T-helper 2 cell treated with Interferon-gamma antibody and Interleukin-4, amounts not matched to agents 100 ng/mL and 5 ng/mL, for 36 hours (primary cell): ENCODE results near the gene EFNA2. TPM values are rescaled to one million over a fixed set of nuclear protein-coding genes. Genes with fewer than 3 reads are reported as not detected.

Experiments
- intact Hi-C: fragments of 100-400 bp; cut with micrococcal nuclease; formaldehyde crosslinking; loops from one replicate; pipeline ENCODE4 v1.15.1; 2023
- total RNA-seq: library from RNA; stranded (reverse); gene quantifications from 2 replicates; pipeline ENCODE4 v1.2.3, GENCODE V29; 2022

Gene EFNA2
- total RNA-seq, 1 donor from 2014 or later, result not detected

DNA sequence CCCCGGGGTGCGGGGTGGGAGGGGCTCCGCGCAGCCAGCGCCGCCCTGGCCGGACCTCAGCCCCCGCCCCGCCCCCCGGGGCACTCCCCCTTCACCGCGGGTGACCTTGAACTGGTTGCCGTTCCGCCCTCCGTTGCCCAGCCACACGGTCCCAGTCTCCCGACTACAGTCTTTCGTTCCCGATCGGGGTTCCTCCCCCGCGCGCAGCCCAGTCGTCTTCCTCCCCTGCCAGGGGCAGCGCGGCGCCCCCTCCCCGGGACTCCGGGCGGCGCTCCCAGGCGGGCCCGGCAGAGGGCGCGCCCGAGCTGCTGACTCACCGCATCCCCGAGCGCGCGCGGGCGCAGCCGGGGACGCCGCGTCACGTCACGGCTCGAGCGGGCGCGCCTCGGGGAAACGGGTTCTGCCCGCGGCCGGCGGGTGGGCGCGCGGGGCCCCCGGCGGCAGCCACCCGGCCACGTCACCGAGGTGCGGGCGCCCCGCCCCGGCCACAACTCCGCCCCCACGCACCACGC lies 36.8 kb upstream of the EFNA2 start:
- intact Hi-C loops, result loop anchor here (1.0 to 5.0 kb wide), 3 partner anchors 10 to 222 kb away; partner anchors contain the start of genes CIRBP and CNN2

DNA sequence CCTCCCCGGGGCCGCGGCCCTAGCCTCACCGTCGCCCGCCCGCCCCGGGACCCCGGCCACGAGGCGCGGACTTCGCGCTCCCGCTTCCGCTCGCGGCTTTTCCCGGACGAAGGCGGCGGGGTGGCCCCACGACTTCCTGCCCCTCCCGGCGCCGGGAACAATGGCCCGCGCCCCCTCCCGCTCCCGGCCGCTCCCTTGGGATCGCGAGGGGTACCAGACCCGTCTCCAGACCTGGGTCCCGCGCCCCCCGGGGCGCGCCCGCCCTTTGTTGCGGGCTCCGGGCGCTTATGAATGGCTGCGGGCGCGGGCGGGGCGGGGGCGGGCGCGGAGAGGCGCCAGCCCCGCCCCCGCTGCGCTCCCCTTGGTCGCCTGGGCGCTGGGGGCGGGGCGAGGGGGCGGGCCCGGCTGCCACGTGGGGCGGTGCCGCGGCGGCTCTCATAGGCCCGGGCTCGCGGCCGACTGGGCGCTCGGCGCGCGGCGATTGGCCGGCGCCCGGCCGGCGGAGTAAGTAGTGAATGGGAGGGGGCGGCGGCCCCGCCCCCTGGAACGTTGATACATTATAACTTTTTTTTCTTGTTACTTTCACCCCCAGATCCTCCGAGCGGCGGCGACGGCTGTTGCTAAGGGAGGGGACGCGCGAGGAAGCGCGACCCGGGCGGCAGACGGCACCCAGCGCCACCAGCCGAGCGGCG lies 36.2 kb upstream of the EFNA2 start:
- intact Hi-C loops, result loop anchor here (1.0 to 5.0 kb wide), 3 partner anchors 10 to 222 kb away; partner anchors contain the start of genes CIRBP and CNN2

DNA sequence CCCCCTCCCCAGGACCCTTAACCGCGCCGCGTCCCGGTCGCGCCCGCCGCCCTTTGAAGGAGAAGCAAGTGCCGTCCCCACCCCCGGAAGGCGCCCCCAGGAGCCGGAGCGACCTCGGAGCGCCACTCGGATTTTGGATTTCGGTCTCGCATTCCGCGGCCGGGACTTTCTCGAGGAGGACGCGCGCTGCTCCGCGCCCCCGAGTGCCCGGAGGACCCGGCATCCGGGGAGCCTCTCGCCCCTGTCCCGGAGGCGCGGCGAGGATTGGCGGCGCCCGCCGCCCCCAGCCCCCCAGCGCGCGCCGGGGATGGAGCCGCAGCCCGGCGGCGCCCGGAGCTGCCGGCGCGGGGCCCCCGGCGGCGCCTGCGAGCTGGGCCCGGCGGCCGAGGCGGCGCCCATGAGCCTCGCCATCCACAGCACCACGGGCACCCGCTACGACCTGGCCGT lies 35.7 kb upstream of the EFNA2 start:
- intact Hi-C loops, result loop anchor here (1.0 to 5.0 kb wide), 4 partner anchors 9 to 223 kb away; partner anchors contain the start of genes CIRBP and CNN2

DNA sequence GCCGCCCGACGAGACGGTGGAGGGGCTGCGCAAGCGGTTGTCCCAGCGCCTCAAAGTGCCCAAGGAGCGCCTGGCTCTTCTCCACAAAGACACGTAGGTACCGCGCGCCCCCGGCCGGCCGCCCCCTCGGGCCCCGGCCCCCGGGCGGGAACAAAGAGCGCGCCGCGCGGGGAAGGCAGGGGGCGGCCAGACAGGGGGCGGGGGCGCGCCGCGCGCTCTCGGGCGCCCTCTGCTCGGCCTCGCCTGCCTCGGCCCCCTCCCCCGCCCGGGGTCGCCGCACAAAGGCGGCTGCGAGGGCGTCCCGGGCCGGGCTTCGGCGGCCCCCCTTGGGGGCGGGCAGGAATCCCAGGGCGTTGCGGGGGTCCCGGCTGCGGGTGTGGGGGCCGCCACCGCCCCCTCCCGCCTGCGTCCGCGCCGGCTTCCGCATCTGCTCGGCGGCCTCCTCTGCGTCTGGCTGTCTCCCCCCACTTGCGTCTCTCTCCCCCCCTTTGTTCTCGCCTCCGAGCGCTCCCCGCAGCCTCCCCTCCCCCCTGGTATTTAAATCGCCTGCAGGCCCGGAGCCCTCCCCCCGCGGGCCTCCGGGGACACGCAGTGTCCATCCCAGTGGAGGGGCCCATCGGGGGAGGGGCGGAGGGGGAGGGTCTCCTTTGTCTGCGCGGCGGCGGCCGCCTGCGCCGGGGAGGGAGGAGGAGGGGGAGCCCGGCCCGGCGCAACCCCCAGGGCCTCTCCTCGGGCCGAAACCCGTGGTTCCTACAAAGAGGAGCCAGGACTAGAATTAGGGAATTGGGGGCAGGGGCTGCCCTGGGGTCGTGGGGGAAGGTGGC lies 35.0 kb upstream of the EFNA2 start:
- intact Hi-C loops, result loop anchor here (5.0 kb wide), 1 partner anchor 213 kb away; no protein-coding TSS in a partner anchor

DNA sequence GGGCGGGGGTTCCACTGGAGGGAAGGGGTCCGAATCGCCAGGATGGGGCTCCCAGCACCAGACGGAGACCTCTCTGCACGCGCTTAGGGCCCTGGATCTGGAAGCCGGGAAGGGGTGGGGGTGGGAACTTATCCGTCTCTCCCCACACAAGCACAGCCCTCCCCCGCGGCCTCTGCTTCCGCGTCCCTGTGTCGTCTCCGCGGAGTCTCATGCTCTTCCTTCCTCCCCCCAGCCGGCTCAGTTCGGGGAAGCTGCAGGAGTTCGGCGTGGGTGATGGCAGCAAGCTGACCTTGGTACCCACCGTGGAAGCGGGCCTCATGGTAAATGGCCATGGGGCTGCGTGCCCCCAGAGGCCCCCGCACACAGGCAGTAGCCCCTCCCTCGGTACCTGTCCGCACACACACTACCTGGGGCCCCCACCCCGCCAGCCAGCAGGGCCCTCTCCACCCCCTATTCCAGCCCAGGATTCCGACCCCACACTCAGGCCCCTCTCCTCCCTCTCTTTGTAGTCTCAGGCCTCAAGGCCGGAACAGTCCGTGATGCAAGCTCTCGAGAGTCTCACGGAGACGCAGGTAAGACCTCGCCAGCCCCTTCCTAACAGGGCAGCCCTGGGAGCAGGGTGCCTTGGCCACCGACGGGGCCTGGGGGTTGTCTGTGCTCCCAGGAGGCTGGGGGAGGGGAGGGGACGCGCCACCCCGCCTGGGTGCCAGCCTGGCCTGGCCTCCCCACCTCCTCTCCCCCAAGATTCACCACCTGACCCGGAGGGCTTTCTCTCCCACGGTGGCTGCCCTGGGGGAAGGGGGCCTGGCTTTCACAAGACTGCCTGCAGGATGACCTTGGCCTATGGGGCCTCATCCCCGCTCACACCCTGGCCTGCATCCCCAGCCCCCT lies 34.1 kb upstream of the EFNA2 start:
- intact Hi-C loops, result loop anchor here (5.0 kb wide), 1 partner anchor 214 kb away; no protein-coding TSS in a partner anchor

DNA sequence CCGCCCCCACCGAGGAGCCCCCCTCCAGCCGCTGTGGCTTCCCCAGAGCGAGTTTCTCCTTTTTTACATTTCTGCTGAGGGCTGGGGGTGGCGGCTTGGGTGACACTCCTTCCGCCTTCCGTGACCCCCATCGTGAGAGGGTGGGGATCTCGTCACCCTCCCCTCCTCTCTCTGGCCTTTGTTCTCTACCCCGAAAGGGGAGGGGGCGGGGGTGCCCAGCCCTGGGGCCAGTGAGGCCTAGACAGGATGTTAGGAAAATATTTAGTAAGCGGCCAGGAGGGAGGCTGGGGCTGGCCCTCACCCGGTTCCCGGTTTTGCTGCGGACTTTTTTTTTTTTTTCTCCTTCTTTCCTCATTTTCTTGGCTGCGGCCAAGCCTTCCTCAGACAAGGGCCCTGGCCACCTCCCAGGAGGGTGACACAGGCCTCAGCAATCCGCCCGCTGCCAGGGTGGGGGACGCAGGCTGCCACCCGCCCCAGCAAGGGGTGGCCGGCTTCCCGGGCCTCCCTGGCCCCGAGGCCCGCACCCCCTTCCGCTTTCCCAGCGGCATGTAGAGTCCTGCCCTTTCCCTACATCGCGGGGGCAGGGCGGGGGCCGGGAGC lies 33.4 kb upstream of the EFNA2 start:
- intact Hi-C loops, result loop anchor here (5.0 kb wide), 1 partner anchor 215 kb away; no protein-coding TSS in a partner anchor

DNA sequence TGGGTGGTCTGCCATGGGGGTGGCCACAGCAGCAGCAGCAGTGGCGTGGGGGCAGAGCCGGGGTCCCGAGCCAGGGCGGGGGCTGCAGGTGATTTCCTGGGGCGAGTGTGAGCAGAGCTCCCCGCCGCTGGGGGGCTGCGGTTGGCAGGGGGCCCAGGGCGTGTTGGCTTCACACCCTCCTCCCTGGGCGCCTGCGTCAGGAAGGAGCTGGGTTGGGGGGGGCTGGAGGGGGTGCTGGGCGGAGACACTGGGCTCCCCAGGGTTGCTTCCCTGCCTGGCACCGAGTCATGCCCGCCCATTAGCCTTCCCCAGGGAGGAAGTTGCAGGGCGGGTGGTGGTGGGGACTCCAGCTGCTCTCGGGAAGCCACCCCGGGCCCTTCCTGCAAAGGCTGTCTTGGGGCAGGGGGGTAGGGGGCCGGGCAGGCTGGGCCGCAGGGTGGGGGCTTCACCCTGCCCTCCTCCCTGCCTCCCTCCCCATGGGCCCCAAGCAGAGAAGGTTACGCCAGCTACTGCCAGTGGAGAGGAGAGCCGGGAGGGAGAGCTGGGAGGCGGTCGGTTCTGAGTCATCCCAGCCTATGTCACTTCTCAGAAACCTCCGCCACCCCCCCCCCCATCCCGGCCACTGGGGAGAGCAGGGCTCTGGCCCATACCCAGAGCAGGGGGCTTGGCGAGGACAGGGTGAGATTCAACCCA lies 32.7 kb upstream of the EFNA2 start:
- intact Hi-C loops, result loop anchor here (5.0 kb wide), 1 partner anchor 216 kb away; no protein-coding TSS in a partner anchor

DNA sequence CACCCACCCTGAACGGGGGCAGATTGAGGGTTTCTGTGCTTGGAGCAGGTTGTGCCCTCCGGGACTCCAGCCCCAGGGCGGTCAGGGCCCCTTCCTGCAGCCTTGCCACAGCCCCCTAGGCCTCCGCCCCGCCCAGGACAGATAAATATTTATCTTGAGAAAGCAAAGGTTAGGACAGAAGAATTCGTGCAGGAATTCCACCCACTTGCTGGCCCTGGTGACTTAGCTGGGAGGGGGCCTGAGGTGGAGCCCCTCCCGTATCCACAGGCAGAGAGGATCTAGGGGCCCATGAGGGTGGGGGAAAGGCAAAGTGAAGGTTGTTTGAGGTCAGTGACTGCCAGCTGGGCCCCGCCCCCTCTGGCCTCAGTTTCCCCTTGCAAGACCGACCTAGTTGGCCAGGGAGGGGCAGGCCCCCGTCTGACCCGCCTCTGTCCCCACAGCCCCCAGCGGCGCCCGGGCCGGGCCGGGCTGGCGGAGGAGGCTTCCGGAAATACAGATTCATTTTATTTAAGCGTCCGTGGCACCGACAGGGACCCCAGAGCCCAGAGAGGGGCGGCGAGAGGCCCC lies 32.1 kb upstream of the EFNA2 start:
- intact Hi-C loops, result loop anchor here (5.0 kb wide), 1 partner anchor 216 kb away; no protein-coding TSS in a partner anchor

DNA sequence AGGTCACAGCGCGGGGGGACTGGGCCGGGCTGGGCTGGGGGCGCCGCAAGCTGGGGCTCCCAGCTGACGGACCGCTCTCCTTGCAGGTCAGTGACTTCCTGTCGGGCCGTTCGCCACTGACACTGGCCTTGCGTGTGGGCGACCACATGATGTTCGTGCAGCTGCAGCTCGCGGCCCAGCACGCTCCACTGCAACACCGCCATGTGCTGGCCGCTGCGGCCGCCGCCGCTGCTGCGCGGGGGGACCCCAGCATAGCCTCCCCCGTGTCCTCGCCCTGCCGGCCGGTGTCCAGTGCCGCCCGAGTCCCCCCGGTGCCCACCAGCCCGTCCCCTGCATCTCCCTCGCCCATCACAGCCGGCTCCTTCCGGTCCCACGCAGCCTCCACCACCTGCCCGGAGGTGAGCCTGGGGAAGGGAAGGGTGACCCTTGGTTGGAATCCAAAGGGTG lies 31.6 kb upstream of the EFNA2 start:
- intact Hi-C loops, result loop anchor here (5.0 kb wide), 1 partner anchor 217 kb away; no protein-coding TSS in a partner anchor

DNA sequence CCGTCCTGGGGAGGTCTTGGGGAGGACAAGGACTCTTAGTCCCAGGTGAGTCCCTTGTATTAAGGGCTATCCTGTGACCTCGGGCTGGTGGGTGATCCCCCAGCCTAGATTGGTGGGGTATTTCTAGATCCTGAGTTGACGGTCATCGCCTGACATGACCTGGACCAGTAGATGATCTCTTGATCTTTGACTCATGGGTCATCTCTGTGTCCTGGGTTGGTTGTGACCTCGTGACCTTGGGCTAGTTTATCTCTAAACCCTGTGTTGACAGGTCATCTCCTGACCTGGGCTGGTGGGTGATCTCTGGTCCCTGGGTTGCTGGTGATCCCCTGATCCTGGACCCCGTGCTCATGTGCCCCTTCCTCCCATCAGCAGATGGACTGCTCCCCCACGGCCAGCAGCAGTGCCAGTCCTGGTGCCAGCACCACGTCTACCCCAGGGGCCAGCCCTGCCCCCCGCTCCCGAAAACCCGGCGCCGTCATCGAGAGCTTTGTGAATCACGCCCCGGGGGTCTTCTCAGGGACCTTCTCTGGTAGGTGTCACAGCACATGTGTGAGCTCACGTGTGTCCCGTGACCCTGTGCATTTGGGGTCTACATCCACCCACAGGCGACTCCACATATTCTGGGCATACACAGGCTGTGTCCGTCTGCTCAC lies 31.0 kb upstream of the EFNA2 start:
- intact Hi-C loops, result loop anchor here (5.0 kb wide), 1 partner anchor 217 kb away; no protein-coding TSS in a partner anchor

DNA sequence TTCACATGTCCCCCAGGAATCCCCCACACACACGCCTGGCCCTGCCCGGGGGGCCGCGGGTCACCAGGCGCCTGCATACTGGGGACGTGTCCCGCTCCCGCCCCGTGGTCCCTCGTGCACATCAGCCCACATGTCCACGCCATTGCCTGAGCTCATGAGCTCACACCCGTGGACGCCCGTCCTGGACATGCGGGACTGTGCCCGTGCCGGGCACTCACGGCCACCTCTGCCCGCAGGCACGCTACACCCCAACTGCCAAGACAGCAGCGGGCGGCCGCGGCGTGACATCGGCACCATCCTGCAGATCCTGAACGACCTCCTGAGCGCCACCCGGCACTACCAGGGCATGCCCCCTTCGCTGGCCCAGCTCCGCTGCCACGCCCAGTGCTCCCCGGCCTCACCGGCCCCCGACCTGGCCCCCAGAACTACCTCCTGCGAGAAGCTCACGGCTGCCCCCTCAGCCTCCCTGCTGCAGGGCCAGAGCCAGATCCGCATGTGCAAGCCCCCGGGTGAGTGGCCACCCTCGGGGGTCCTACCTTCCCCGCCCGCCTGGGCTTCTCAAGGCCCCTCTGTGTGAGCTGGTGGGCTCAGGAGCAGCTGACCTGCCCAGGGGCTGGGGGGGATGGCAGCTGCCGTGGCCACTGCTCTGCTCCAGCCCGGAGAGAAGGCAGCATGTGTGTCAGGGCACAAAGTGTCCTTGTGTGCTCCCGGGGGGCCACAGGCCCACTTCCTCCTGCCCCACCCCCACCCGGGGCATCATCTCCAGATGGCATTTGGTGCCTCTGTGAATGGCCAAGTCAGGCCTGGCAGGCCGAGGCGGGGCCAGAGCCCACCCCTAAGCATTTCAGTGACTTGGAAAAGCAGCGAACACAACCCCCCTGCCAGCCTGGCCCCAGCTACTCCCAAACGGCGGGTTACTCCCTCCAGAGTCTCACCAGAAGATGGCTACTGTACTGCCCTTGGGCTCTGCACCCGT lies 30.2 kb upstream of the EFNA2 start:
- intact Hi-C loops, result no loop called here

DNA sequence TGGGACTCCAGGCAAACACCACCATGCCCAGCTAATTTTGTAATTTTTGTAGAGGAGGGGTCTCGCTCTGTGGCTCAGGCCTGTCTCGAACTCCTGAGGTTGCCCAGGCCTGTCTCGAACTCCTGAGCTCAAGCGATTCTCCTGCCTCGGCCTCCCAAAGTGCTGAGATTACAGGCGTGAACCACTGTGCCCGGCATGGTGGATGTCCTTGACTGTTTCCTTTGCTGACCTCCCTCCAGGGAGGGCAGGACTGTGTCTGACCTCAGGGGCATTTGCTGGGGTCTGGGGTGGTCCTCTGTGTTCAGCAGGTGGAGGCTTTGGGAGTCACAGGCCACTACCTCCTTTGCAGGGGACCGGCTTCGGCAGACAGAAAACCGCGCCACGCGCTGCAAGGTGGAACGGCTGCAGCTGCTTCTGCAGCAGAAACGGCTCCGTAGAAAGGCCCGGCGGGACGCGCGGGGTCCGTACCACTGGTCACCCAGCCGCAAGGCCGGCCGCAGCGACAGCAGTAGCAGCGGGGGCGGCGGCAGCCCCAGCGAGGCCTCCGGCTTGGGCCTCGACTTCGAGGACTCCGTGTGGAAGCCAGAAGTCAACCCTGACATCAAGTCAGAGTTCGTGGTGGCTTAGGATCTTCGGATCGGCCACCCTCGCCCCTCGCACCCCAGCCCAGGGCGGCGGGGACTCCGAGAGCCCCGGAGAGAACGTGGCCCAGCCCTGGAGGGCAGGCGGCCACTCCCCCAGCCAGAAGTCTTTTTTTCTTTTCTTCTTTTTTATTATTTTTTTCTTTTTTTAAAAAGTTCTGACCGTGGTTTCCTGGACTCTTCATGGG lies 28.8 kb upstream of the EFNA2 start:
- intact Hi-C loops, result no loop called here

DNA sequence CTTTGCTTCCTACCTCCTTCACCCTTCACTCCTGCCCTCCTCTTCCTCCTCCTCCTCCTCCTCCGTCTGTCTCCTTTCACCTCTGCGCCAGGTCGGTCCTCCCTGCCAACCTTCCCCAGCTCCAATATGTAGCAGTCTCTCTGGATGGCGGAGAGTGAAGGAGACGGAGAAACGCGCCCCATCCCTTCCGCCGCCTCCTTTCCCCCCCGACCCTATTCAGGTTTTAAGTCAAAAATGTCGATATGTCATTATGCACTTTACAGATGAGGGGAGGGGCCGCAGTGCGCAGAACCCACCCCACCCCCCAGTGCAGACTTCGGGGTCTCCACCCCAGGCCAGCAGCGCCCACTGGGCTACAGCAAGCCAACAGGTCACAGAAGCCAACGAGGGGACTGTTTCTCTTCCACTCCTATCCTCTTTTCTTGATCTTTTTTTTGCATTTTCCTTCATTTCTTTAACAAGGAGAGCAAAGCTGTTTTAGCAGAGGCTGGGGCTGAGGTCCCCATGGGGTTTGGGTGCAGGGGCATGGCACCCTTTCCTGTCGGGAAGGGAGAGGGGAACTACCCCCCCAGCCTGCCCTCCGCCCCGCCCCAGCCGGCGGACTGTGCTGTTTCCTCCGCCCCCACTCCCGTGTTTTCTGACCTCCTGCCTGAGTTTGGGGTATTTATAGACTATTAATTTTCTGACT lies 28.1 kb upstream of the EFNA2 start:
- intact Hi-C loops, result no loop called here

DNA sequence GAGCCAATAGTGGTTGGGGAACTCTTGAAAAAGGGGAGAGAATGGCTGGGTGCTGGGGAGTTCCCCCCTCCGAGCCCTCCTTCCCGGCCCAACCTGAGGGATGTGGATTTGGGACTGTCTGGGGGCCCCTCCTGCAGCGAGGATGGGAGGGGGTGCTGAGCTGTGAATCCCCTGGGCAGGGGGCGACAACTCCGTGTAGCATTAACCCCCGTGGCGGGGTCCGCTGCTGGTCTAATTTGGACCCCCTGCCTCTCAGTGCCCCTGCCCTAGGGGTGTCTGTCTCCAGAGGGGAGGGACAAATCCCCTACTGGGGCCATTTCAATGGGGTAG lies 27.5 kb upstream of the EFNA2 start:
- intact Hi-C loops, result no loop called here

DNA sequence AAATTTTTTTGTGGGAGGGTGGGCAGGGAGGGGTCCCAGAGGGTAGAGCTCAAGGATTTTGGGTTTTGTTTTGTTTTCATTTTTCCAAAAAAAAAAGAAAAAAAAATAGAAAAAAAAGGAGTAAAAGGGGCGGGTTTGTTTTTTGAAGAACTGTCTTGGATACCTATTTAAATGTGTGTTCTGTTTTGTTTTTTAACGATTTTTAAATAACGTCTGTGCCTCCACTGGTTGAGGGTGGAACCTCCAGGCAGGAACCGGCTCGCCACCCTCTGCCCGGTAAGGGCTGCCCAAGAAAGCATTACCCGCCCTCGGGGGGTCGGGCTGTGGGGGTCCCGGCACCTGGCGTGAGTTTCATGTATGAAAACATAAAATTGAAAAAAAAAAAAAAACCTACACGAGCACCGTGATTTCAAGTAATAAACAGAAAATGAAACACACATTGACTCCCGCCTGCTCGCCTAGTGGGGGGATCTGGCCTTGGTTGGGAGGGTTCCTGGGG lies 26.9 kb upstream of the EFNA2 start:
- intact Hi-C loops, result loop anchor here (1.0 kb wide), 1 partner anchor 9 kb away; no protein-coding TSS in a partner anchor
